Measurements from ENCODE around the gene RGS6.

RGS6 gene

GRCh38 chr14:72532686-72533454 is 600.6 kb downstream of the RGS6 start:
- DNase-seq: no peak

DNA sequence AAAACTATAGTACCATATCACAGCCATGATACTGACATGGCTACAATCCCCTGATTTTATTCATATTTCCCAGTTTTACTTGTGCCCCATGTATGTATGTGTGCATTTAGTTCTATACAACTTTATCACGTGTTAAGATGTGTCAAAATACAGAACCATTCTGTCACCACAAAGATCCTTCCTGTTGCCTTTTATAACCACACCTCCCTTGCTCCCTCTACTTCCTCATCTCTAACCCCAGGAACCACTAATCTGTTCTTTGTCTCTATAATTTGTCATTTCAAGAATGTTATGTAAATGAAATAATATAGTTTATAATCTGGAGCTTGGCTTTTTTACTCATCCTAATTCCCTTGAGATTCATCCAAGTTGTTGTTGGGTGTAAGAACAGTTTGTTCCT is 603.3 kb downstream of the RGS6 start:
- DNase-seq: no peak

GRCh38 chr14:72538387-72538786 is 606.2 kb downstream of the RGS6 start:
- DNase-seq: no peak

GRCh38 chr14:72539661-72540315 is 607.6 kb downstream of the RGS6 start:
- DNase-seq: no peak

GRCh38 chr14:72540836-72541235 is 608.6 kb downstream of the RGS6 start:
- DNase-seq: no peak

DNA sequence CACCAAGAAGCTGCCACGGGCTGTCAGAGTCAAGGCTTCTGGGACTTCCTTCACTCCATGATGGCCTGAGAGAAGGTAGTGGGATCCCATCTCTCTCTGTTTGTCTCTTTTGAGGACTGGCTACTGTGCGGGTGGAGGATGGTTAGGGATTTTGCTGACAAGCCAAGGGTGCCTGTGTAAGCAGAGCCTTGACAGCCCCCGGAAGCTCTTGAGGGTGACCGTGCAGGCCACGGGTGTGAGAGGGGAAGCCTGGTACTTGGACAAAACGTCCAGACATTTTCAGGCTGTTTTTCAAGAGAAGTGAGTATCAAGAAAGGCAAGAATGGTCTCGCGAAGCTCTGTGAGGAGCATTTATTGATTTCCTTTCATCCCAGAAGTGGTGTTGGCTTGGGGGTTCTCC is 609.3 kb downstream of the RGS6 start:
- no peak for DNase-seq

- DNase-seq: no peak
Measured at GRCh38 chr14:72543341-72543740, 611.1 kb downstream of the RGS6 start.

DNA sequence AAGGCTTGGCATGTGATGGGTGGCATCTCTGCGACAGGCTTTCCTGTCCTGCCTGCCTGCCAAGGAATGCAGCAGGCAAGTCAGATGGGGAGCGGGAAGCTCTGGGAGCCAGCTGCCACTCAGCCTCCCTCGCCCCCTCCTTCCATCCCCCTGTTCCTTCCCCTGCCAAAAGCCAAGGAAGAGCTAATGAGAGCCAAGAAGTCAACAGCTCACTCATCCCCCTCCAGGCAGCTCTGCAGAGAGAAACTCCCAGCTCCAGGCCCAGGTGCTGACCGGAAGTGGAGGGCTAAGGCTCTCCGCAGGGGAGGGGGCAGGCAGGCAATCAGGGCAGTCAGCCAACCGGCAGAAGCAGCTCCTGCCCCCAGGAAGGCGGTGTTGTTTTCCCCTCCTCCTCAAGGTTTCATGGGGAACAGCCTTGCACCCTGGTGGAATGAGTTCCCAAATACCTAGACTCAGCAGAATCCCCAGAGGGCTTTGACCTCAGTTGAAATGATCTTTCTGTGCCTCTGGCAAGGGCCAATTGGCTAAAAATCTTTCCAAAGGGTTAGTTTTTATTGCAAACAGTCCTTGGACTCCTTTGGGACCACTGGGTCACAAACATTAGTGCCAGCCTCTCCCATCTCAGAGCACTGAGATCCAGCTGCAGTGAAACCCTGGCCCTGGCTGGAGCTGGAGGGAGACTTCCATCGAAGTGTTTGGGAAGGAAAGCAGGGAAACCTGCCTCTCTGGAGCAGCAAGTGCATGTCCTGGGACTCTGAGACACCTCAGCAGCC is 612.6 kb downstream of the RGS6 start:
- no peak for DNase-seq

DNA sequence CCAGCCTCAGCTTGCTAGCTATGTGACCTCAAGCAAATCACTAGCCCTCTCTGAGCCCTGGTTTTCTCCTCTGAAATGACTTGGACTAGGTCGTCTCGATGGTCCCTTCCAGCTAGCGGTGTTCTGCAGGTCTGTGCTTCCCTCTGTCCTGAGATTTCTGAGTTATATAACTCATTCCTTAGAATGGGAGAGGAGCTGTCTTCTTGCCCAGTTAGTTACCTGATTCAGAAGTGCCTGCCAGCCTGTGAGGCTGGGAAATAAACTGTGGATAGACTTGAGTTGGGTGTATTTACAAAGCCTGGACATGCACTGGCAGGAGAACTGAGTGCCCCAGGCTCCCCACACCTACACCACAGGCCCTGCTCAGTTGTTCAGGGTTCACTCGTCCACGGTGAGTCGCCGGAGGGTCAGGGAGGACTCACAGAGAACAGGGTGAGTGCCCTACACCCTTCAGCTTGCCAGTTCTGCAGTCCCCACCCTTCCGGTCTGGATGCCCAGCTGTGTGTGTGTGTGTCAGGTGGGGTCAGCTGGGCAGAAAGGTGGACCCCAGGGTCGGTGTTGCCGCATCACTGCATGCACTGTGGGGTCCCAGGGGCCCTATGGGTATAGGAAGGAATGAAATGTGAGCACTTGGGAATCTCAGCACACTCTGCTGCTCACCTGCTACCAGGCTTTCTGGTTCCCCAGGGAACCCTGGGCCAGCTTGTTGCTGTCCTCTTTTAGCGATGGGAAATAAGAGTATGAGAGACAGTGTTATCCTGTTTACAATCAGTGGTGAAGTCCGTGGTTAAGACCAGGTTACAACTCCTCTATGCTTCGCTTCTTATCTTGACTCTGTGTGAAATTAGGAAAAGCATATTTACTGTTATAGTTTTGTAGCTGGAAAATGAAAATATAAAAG is 613.4 kb downstream of the RGS6 start:
- DNase-seq: no peak

DNA sequence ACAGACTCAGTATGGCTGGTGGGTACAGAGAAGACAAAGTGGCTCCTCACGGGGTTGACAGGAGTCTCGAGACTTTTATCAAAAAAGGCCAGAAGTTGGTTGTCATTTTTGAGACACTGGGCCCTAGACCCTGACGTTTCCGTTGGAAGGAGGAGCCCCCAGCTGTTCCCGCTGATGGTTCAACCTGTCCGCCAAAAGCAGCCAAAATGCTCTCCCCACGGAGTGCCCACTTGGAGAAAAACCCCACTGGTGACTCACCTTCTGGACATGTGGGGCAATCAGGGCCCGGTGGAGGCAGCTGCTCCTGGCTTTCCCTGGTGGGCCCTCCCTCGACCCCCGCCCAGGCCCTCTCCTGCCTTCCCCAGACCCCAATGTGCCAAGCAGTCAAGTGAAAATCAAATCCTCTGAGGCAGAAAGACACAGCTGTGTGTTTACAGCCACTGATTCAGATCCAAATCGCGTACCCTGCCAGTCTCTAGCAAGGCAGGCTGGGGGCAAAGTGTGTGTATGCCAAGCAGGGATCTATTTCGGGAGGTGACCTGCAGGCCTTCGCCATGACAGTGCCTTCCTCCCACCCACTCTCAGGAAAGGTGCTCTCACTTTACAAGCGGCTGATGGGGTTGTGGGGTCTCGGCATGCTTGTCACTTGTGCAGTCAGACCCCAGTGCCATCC is 614.3 kb downstream of the RGS6 start:
- DNase-seq: no peak

- no peak for DNase-seq
Measured at GRCh38 chr14:72547999-72548398, 615.8 kb downstream of the RGS6 start.

DNA sequence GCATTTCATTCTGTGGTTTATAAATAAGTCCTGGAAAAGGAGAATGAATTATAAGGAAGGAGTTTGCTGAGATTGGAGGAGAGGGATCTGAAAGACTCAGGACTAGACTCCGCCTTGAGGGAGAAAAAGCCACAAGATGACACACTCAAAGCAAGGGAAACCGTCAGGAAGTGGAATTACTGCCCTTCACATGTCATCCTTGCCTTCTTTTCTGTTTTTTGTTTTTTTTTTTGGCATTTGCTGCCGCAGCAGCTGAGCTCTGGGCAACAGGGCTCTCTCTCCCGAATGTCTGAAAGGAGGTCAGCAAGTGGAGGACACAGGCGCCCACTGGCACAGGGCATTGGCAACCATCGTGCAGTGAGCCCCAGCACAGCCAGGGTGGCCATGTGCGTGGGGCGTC is 616.8 kb downstream of the RGS6 start:
- DNase-seq: peak; percentile 33

DNA sequence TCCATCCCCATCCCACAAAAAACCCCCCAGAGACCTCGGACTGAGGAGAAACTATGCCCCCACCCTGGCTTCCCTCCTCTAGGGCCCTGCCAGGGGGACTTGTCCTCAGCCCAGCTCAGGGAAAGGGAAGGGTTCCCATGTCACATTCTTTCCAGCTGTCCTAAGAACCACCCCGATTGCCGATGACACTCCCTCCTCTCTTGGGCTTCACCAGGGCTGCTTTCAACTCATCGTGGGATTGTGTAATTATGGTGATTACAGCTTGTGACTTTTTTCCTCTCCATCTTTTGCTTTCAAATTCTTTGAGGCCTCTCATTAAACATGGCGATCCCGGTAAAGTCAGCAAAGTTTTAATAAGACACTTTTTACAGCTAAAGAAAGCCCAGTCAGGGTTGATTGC is 617.6 kb downstream of the RGS6 start:
- DNase-seq: no peak

DNA sequence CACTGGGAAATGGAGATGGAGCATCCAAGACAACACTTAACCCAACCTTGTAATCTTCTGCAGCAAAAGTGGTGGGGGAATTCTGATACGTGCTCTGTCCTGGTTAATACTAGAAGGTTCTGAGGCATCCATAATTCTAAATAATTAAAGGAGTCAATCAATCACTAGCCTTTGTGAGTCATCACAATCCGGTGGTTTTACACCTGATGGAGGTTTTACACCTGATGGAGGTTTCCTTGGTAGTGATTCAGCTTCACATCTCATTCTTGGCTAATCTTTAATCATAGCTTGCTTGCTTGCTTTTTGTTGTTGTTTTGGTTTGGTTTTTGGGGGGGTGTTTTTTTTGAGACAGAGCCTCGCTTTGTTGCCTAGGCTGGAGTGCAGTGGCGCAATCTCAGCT is 618.3 kb downstream of the RGS6 start:
- no peak for DNase-seq

DNA sequence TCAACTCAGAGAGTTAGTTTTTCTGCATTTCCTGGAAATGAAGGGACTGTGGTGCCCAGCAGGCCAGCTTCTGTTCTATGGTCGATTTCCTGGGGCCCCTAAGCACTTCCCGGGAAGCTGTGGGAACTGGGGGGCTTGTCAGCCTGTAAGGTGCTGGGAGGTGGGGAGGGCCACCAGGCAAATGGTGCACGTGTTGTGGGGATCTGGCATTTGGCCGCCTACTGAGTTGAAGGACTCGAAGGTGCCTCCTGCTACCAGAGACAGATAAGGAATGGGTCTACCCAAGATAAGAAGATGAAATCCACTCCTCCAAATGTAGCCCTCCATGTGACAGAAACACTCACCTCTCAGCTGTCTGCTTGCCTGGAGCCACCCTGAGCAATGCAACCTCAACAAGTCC is 620.0 kb downstream of the RGS6 start:
- DNase-seq: no peak

DNA sequence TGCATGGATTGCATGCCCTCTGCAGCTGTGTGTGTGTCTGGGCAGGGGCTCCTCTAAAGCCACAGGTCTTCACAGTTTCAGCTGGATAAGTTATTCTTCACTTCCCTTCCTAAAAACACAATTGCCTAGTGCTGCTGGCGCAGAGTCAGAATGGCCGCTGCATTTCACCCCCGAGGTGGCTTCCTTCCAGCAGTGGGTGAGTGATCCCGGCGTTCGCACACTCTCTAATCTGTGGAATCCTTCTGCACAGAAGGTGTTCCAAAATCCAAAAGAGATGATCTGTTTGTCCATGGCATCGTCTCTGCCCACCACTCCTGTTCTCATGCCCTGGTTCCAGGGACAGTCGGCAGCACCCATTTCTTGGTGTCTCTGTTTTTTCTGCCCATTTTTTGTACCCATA is 620.9 kb downstream of the RGS6 start:
- DNase-seq: no peak

DNA sequence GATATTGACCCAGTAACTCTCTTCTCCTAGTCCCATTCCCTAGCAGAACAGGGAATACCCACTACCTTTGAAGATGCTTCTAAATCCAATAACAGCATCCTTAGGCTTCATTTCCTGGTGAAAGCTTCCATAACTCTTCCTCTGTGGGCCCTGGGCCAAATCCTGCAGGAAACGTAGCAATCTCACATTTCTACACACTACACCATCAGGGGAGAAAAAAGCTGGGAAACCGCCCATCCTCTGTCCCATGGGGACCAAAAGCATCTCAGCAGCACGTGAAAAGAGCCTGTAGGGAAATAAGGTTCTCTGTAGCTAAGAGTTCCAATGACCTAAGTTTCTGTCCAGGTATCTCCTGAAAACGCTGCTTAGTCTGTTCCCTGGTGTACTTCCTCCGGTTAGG is 621.4 kb downstream of the RGS6 start:
- DNase-seq: peak; percentile 25

DNA sequence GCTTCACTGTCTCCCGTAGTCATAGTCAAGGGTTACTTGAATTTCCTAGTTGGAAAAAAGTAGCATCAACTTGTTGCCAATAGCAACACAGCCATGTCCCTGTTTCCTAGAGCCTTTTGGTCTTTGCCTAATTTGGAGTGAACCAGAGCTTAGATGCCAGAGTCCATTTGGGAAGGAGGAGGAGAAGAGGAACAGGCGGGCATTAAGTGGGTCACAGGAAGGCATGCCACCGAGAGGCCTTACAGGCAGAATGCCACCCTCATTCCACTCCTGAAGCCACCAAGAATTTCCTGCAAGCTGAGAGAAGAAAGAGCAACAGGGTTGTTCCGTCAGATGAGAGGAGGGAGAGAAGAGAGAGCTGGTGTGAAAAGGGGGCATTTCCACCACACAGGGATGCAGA is 622.2 kb downstream of the RGS6 start:
- no peak for DNase-seq

GRCh38 chr14:72554994-72555608 is 622.9 kb downstream of the RGS6 start:
- DNase-seq: no peak

DNA sequence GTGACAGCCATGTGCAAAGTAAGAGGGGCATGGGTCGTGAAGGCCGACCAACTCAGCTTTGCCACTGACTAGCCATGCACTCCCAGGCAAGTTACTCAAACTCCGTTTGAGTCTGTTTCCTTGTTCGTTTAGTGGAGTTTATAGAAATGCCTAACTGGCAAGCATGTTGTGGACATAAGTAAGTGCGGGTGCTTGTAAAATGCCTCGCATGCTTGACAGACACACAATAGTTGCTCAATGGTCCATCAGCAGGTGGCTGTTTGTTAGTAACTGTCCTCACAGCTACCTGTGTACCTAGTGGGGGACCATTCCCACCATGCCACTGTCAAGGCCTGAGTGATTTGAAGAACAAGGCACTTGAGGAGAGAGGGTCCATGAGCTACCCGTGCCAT is 623.4 kb downstream of the RGS6 start:
- DNase-seq: no peak

- no peak for DNase-seq
Measured at GRCh38 chr14:72557671-72558070, 625.4 kb downstream of the RGS6 start.

GRCh38 chr14:72558721-72559120 is 626.5 kb downstream of the RGS6 start:
- no peak for DNase-seq
